ENCODE measurements around the gene TBXAS1. TPM values are rescaled to one million over a fixed set of nuclear protein-coding genes. Genes with fewer than 3 reads are reported as not detected.

The TBXAS1 gene
- total and polyA plus RNA-seq, 2 donors from 2014 or later, result 14.2 to 33.6 TPM

GRCh38 chr7:139897422-139898090 is 68.5 kb downstream of the TBXAS1 start:
- FAIRE-seq, result no peak
- Histone ChIP-seq H3K36me3 (ENCODE audit: control insufficient read depth in 2 of 3, insufficient read depth in 3 of 3, low read length in 3 of 3) (no peaks in the 10 kb centered on the region), H3K27ac (ENCODE audit: low read depth in 2 of 2, low read length in 2 of 2) (no peak overlapping the region), H3K9me3 (ENCODE audit: control insufficient read depth in 2 of 3, insufficient read depth in 1 of 3, low read length in 3 of 3) (no peaks in the 10 kb centered on the region), H3K4me3 (ENCODE audit: low read length in 3 of 3) (no peak overlapping the region), H3K4me1 (ENCODE audit: control insufficient read depth in 2 of 3, insufficient read depth in 2 of 3, low read depth in 1 of 3, low read length in 3 of 3) (no peaks in the 10 kb centered on the region), H3K27me3 (ENCODE audit: control insufficient read depth, insufficient read depth, low read length) (no peaks in the 10 kb centered on the region), H3K9ac (ENCODE audit: low read length in 3 of 3) (no peak overlapping the region)
- intact Hi-C loops (cut with DNase I), result no loop called here
- DNase-seq, result peak in 3 of 5 donors; percentile 29 to 45 (median 43)
- no peak for TF ChIP-seq CTCF (IDR thresholded peaks at IDR 0.05; ENCODE audit: borderline replicate concordance, extremely low read depth, insufficient read depth)

GRCh38 chr7:139898483-139898882 is 69.4 kb downstream of the TBXAS1 start:
- no peaks in the 10 kb centered on the region for H3K4me1 ChIP-seq (ENCODE audit: control insufficient read depth in 2 of 3, insufficient read depth in 2 of 3, low read depth in 1 of 3, low read length in 3 of 3)
- TF ChIP-seq CTCF (IDR thresholded peaks at IDR 0.05; ENCODE audit: borderline replicate concordance, extremely low read depth, insufficient read depth), result no peak

GRCh38 chr7:139899328-139899955 is 70.4 kb downstream of the TBXAS1 start:
- H3K27me3 ChIP-seq (ENCODE audit: control insufficient read depth, insufficient read depth, low read length), result no peaks in the 10 kb centered on the region
- no peaks in the 10 kb centered on the region for H3K4me1 ChIP-seq (ENCODE audit: control insufficient read depth in 2 of 3, insufficient read depth in 2 of 3, low read depth in 1 of 3, low read length in 3 of 3)
- no peaks in the 10 kb centered on the region for H3K36me3 ChIP-seq (ENCODE audit: control insufficient read depth in 2 of 3, insufficient read depth in 3 of 3, low read length in 3 of 3)
- intact Hi-C loops (cut with DNase I), result no loop called here
- no peak for FAIRE-seq
- no peak for TF ChIP-seq CTCF (IDR thresholded peaks at IDR 0.05; ENCODE audit: borderline replicate concordance, extremely low read depth, insufficient read depth)
- DNase-seq, result peak in 4 of 5 donors; percentile 57 to 88 (median 72)
- no peak overlapping the region for H3K4me3 ChIP-seq (ENCODE audit: low read length in 3 of 3)
- H3K9ac ChIP-seq (ENCODE audit: low read length in 3 of 3), result no peak overlapping the region
- H3K9me3 ChIP-seq (ENCODE audit: control insufficient read depth in 2 of 3, insufficient read depth in 1 of 3, low read length in 3 of 3), result peaks cover 0 to 2% (median 0%) of the 10 kb centered on the region in 3 donors
- no peak overlapping the region for H3K27ac ChIP-seq (ENCODE audit: low read depth in 2 of 2, low read length in 2 of 2)

More at GRCh38 chr7:139898483-139898882, 69.4 kb downstream of the TBXAS1 start:
- H3K9ac ChIP-seq (ENCODE audit: low read length in 3 of 3), result no peak overlapping the region
- FAIRE-seq (no peak), DNase-seq (no peak)
- no peak overlapping the region for H3K4me3 ChIP-seq (ENCODE audit: low read length in 3 of 3)
- H3K27me3 ChIP-seq (ENCODE audit: control insufficient read depth, insufficient read depth, low read length), result no peaks in the 10 kb centered on the region
- no peak overlapping the region for H3K27ac ChIP-seq (ENCODE audit: low read depth in 2 of 2, low read length in 2 of 2)
- H3K9me3 ChIP-seq (ENCODE audit: control insufficient read depth in 2 of 3, insufficient read depth in 1 of 3, low read length in 3 of 3), result peaks cover 0 to 2% (median 0%) of the 10 kb centered on the region in 3 donors
- no peaks in the 10 kb centered on the region for H3K36me3 ChIP-seq (ENCODE audit: control insufficient read depth in 2 of 3, insufficient read depth in 3 of 3, low read length in 3 of 3)
- intact Hi-C loops (cut with DNase I), result no loop called here

All from kidney (tissue), 14 donors.